HG03432 (cell line): ENCODE data around the gene STIL.

Experiments
- ATAC-seq: cut with Tn5 transposase; IDR thresholded peaks from one replicate; pipeline ENCODE4 v1.9.1; 2021; ENCODE audit warnings: mild to moderate bottlenecking, moderate library complexity; ENCODE audit not compliant: unreplicated experiment

Gene STIL

DNA sequence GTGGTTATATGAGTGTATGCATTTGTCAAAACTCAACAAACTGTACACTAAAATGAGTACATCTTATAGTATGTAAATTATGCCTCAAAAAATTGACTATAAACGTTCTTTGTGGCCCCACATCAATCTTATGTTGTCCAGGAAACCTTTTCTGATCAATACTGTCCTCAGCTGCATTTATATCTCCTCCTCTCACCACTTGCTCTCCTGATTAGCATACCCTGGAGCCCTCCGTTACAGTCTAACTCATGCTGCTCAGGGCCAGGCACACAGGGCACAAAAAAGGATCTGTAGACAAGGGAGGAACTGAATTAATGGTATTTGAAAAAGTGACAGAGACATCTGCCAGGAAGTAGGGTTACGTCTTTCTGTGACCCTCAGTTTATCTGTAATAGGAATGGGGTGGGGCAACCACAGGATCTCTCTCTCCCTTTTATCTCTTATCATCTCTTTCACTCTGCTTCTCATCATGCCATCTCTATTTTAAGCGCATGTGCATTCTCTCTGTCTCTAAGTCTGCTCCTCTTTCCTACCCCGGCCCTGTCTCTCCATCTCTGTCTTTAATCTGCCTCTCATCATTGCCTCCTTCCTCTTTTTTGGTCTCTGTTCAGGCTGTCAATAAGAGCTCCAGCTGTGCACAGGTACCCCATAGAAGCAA lies 74.9 kb downstream of the STIL start:
- ATAC-seq: no peak

DNA sequence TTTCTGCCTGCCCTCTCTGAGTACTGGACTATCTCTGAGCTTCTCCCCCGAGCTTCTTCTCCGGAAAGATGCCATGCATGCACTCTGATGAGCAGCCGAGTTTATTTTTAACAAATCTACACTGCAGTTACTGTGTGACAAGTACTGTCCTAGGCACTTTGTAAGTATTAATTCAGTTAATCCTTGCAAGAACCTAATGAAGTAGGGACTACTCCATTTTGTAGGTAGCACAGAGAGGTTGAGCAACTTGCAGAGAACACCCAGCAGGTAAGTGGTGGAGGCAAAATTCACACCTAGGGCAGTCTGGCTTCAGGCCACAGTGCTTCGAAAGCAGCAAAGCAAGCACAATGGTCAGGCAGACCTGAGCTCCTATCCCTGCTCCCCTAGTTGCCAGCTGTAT lies 78.1 kb downstream of the STIL start:
- no peak for ATAC-seq

DNA sequence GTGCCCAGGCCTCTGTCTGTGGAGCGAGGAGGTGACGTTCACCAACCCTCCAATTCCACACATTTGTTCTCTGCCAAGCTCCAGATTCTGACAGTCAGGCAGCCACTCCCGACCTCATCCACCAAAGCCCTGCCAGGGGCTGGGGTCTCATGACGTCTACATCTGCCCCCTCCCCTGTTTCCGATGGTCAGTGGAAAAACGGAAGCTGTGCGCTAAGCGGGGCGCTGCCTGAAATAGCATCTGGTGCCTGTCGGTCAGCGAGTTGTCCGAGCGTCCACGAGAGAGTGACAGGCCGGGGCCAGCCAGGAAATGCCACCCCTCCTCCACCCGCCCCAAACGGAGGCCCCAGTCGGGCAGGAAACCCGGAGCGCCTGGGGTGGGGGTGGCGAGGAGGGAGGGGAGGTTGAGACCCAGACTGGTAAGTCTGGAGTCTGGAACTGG lies 78.7 kb downstream of the STIL start:
- no peak for ATAC-seq

DNA sequence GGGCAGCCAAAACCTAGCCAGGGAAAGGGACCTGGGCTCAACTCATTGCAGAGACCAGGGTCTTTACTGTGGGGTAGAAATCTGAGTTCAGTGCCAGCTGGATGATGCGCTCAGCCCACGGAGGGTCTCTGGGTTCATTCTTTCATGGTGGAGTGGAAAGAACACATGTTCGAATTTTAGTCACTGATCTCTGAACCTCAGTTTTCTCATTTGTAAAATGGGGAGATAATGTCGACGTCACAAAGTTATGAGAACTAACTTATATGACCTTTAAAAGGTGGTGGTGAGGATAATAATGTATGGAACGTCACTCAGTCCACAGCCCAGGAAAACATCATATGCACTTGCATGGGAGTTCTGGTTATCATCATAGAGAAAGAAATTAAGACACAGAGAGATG lies 80.8 kb downstream of the STIL start:
- no peak for ATAC-seq

DNA sequence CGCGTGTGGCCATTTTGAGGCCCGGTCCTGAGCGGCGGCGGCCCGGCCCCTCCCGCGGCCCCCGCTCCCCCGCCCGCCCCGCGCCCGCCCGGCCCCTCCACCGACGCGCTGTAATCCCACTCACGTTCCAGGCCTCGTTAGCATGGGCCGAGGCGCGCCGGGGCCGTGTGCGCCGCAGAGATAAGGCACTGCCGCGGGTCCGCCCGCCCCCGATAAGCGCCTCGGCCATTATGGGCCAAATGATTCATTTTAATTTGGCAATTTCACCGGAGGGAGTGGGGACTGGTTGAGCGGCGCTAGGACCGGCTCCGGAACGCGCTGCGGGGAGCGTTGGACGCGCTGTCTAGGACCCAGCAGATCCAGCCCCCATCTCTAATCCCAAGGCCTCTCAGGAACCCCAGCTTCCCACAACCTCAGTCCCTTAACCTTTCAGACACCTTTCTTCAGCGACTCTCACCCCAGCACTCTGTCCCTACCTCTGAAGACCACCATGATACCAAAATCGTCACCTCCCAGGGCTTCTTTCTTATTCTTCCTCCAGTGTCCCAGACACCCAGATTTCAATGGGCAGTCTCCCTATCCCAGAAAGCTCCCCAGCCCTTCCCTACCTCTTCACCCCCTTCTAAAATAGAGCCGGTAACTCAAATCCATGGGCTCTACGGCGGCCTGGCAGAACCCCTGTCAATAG lies 81.6 kb downstream of the STIL start, which contains the start of gene TAL1:
TSS of gene TAL1 (minus strand) at position 39 of the 688 bp plus-strand sequence. CDS start 6,337 bp downstream, outside the sequence.
- ATAC-seq: no peak

DNA sequence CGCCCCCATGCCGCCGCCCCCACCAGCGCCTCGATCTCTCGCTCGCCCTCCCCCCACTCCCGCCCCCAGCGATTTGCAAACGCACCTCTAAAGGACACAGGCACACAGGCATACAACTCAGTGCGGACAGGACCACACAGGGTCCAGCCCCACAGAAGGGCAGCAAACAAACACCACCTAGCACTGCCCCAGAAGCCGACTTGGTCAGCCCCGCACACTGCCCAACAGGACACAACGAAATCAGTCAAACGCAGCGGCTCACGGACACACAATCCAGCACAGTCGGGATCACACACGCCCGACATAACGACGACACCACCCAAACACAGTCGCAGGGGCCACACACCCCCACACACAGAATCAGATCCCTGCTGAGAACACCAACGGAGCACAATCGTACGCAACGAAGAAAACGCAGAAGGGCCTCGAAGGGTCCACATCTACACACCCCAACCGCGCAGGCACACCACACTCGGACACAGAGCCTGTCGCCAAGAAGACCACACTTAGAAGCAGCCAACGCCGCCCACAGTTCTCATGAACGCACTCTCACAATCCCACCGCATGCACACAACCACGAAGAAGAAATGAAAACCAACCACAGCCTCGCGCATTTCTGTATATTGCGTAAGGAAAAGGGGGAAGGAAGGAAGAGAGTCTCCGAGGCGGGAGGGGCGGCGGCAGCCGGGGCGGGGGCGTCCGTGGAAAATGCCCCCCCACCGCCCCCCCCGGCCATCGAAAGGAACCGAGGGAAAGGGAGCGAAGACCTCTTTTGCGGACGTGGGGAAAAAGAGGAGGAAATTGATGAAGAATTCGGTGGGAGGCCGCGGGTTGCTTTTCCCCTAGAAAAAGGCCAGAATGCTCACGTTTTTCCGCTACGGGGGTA lies 82.4 kb downstream of the STIL start:
- ATAC-seq: no peak

DNA sequence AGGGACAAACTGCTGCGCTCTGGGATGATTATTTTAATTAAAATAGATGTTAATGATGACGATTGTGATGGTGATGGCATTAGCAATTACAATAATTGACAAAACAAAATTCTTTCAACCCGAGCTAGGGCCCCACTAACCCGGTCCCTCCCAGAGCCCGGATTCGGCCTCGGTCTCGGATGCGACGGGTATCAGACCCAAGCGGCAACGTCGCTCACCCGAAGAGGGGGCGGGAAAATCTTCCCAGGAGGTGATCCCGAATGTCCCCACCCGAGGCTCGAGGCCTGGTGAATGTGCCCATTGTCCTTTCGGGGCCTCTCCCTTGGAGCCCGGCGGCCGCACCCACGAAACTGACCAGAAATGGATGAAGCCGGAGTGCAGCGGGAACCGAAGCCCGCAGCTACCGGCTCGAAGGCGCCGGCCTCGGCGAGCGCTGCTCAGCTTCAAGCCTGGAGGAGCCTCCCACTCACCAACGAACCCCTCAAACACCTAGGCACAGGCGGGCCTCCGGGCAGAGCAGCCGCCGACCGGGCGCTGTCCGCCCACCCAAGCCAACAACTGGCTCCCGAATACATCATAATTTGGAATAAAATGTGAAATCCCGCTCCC lies 83.2 kb downstream of the STIL start:
- ATAC-seq: no peak

DNA sequence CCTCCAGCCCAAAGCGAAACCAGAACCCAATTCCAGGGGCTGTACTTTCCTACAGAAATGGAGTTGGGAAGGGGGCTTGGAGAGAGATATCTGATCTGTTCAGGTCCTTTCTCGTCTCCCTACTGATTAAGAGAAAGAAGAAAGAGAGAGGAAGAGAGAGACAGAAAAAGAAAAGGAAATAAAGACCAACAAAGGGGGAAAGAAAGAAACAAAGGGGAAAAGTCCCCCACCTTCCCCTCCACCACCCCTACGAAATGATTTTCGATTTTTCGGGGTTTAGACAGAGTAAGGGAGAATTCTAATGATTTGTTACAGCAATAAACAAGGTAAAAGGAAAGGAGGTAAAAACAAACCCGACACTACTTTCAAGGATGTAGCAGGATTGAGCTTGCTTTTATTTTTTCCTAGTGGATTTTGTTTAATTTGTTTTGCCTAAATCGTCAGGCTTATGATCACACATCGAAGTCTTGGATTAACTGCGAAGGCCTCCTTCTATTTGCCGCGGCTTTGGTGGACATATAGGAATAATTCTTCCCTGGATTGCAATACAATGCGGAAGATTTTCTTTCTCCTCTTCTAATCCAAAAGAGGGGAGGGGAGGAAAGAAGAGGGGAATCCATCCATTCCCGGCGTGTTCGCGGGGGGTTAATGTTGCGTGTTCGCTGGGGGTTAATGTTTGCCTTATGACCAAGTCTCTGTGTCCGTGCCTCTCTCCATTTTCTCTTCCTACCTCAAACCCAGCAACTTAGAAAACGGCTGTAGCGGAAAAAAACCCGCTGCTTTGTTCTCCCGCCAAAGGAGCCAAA lies 83.9 kb downstream of the STIL start:
- ATAC-seq: no peak

DNA sequence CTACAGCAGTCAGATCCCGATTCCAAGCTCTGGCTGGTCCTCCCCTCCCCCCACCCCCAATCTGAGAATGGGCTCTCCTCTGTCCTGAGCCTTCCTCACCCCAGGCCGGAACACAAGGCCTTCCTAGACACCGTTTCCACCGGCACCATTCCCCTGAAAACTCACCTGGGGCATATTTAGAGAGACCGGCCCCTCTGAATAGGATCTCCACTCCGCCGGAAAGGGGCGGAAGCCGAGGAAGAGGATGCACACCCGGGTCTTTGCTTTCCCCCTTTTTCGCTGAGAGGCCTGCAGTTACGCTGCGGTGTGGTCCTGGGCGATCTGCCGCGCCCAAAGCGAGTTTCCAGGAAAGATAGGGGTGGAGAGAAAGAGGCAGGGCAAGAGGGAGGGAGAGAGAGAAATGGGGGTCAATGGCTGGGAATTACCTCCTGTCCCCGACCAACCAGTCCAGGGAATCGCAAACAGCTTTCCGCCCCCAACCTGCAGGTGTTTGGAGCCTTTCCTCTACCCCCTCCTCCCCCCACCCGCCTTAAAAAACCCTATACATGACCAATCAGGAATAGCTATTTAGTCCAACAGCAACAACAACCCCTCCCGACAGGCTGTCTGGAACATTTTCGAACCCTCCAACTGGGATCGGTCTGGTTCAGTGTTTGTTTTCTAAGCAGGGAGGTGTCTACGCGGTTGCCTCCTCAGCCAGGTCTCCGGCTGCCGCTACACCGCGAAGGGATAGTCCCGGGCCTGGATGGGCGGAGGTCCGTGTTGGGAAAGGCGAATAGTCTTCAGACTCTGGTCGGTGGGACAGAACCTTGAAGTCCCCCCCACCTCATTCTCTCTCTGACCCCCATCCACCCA lies 84.7 kb downstream of the STIL start:
- no peak for ATAC-seq

DNA sequence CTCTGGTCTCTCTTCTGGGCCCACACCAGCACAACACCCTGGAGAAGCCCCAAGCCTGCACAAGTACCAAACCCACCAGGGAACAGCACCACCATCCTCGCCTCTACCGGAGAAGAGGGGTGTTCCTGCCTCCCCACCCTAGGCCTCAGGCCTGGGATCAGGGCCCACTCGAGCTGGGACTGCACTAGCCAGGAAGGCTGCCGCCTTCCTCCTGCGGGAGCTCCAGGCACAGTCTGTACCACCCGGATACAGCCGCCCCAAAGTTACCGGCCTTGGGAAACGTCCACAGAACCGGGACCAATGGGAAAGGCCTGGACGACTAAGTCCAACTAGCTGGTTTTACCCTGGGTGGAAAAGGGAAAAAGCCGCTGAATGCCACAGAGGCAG lies 85.3 kb downstream of the STIL start:
- ATAC-seq: no peak

DNA sequence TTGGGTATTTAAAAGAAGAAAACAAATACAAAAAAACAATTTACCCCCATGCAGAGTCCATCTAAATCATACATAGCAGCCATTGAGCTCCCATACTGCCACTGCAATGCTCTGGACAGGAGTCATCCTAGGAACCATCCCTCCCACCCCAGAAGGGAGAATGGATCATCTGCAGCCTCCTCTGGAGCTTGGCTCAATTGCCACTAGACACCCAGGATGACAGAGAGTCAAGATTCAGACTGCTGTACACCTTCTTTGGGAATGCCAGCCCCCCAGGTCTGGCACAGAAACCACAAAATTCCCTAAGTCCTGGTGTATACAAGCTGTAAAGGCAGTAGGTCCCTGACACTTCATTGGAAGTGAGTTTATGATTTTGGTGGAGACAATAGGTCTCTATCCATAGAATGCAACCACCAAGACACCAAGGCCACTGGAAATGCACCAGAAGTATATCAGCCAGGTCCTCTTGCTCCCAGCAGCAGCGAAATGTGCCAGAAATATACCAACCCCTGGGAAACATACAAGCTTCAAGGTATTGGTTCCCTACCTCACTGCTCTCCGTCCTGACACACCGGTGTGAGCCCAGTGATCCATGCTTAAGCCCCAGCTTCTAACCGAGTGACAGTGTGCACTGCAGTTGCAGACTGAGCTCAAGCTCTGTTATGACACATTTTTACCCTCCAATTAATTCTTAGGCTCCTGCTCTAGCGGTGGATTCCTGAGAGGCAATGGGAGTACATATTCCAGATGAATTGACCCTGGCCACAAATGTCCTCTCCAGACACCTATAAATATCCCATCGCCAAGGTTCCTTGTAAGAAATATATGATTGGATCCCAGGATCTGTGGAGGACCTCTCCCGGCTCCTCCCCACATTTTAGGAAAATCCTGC lies 86.4 kb downstream of the STIL start:
- ATAC-seq: no peak

DNA sequence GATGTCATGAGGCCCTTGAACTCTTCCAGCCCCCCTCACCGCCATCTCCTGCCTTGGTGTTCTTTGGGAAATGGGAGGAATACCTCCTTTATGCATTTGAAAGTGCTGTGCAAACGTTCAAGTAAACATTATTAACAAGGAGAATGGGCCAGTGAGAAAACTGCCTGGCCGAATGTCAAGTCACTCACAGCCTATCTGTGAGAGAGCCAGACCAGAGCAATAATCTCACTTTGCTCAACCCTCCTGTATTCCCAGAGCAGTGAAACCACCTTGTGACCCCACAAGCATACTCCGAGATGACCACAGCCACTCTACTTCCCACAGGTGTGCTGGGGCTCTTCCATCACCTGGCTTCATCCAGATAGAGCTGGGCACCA lies 87.1 kb downstream of the STIL start:
- no peak for ATAC-seq

DNA sequence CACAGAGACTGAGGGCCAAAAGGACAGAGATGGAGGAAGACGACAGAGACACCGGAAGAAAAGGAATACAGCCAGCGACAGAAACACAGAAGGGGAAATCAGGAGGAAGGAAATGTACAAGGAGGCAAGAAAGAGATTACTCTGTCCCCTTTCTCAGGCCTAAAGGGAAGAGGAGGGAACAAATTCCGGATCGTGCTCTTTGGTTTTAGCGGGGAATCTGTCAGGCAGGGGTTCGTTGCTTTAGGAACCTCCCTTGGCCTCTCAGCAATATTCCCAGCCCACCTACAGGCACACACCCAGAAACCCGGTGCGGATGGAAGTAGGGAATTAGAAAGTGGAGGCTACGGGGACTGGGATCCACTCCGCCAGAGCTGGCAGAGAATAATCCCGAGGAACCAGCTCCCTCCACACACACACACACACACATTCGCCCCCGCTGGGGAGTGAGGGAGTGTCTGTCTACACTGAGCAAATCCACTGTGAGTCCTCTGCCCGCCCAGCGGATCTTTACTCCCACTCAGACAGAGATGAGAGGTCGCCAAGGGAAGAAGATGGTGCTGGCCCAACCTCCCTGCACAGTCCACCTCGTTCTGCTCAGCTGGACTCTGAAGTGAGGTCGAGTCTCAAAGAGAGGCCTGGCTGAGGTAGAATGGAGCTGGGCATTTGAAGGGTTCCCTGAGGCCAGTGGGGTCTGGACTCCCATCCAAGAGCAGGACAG lies 87.7 kb downstream of the STIL start:
- ATAC-seq: no peak

DNA sequence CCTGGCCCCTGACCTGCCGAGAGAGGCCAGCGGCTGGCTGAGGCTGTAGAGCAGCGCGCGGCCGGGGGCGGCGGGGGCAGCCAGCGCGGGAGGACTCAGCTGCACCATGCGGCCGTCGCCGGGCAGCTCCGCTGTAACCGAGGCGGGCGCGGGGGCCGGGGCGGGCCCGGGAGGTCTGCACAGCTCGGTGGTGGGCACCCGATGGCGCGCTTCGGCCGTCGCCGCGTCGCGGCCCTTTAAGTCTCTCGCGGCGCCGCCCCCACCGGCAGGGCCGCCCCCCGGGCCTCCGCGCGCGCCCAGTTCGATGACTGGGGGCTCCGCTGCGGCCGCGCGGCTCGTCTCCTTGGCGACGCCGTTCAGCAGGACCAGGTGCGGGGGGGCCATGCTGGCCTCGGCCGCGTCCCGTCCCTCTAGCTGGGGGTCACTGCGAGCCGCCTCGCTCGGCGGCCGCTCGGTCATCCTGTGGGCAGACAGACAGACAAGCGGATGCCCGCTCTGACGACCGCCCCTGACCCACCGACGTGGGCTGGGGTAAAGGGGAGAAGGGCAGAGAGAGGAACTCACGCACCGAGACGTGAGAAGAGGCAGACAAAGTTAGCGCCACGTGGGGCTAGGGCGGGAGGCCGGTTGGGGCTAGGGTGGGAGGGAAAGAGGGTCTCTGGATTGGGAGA lies 88.4 kb downstream of the STIL start:
- no peak for ATAC-seq

DNA sequence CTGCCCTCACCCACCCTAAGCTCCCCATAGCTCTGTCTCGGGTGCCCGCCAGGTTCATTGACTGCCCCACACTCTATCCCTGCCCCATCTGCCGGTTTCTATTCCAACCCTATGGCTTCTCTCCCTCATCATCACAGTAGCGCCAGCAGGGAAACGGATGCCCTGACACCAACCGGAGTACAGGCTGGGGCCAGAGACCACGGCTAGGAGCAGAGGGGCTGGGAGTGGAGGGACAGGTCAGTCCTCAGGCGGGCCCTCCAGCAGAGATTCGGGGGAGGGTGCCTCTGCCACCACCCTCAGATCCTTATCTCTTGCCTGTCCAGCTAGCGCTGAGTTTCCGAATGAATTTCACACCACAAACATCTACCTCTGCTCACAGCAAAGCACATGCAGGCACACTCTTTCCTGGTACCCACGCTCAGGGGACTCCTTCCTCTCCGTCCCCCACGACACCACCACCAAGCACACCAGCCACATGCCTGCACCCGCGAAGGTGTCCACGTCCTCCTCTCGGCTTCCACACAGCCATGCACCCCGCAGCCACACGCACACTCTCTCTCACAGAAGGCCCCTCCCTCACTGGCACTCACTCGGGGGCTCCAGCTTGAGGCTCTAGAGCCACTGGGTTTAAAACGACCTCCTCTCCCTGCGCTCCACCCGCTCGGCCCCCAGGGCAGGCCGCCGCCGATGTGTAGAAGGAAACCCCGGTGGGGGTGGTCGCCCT lies 89.1 kb downstream of the STIL start:
- ATAC-seq: no peak

DNA sequence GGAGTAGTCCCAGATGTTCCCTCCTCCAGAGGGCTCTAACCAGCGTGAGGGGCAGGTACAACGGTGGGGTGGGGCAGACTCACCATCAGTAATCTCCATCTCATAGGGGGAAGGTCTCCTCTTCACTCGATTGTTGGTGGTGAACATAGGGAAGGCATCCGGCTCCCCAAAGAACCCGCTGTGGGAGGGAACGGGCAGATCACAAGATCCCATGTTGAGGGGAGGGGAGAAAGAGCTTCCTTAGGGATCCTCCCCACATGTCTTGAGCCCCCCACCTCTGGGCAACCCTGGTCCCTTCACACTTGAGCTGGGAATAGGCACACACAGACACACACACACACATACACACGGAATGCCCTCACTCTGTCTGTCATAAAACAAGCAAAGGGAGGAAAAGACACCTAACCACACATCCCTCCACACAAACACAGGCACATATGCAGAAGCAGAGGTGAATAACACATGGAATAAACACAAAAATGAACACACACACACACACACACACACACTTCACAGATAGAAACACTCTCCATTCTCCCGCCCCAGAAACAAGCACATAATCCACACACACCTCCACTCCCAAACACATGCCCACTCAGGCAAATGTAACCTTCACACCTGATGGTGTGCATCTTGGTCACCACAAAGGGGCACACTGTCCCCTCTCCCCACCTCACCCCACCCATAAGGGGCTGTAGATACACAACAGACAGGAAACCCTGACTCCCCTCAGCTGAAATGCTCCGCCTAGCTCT lies 89.8 kb downstream of the STIL start:
- ATAC-seq: no peak
